ENCODE data around the gene STK32B.

The STK32B gene

DNA sequence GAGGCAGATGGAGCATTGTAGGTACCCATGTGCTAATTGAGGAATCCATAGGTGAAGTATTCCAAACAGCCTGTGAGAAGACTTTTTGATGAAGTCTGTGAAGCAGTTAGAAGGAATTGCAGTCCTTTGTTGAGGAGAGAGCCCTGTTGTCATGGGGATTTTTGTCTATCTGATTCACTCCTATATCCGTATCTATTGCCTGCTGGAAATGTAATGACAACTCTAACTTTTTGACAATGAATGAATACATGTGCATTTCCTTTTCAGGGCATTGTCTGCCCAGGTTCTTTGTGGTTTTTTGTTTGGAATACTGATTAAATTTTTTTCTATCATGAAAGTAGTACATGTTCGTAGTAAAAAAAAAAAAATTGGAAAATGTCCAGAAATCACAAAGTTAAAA, 31.1 kb downstream of the STK32B start:
- no peak for TF ChIP-seq NFIC (IDR thresholded peaks at IDR 0.05)
- TF ChIP-seq, protein P1, sequence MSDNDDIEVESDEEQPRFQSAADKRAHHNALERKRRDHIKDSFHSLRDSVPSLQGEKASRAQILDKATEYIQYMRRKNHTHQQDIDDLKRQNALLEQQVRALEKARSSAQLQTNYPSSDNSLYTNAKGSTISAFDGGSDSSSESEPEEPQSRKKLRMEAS (IDR thresholded peaks at IDR 0.05): no peak
- no peak for TF ChIP-seq ZBTB7A (IDR thresholded peaks at IDR 0.05; ENCODE audit: low read depth)
- TF ChIP-seq, protein P2, sequence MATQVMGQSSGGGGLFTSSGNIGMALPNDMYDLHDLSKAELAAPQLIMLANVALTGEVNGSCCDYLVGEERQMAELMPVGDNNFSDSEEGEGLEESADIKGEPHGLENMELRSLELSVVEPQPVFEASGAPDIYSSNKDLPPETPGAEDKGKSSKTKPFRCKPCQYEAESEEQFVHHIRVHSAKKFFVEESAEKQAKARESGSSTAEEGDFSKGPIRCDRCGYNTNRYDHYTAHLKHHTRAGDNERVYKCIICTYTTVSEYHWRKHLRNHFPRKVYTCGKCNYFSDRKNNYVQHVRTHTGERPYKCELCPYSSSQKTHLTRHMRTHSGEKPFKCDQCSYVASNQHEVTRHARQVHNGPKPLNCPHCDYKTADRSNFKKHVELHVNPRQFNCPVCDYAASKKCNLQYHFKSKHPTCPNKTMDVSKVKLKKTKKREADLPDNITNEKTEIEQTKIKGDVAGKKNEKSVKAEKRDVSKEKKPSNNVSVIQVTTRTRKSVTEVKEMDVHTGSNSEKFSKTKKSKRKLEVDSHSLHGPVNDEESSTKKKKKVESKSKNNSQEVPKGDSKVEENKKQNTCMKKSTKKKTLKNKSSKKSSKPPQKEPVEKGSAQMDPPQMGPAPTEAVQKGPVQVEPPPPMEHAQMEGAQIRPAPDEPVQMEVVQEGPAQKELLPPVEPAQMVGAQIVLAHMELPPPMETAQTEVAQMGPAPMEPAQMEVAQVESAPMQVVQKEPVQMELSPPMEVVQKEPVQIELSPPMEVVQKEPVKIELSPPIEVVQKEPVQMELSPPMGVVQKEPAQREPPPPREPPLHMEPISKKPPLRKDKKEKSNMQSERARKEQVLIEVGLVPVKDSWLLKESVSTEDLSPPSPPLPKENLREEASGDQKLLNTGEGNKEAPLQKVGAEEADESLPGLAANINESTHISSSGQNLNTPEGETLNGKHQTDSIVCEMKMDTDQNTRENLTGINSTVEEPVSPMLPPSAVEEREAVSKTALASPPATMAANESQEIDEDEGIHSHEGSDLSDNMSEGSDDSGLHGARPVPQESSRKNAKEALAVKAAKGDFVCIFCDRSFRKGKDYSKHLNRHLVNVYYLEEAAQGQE (IDR thresholded peaks at IDR 0.05; ENCODE audit: low read depth): no peak
- no peak for TF ChIP-seq TAF1 (IDR thresholded peaks at IDR 0.05; ENCODE audit: low read depth)
- TF ChIP-seq RAD21 (IDR thresholded peaks at IDR 0.05; ENCODE audit: low read depth): no peak
- TF ChIP-seq TCF12 (IDR thresholded peaks at IDR 0.05; ENCODE audit: low read depth): no peak
- TF ChIP-seq, protein P3, sequence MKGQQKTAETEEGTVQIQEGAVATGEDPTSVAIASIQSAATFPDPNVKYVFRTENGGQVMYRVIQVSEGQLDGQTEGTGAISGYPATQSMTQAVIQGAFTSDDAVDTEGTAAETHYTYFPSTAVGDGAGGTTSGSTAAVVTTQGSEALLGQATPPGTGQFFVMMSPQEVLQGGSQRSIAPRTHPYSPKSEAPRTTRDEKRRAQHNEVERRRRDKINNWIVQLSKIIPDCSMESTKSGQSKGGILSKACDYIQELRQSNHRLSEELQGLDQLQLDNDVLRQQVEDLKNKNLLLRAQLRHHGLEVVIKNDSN (IDR thresholded peaks at IDR 0.05): no peak
- no peak for TF ChIP-seq CREB1 (IDR thresholded peaks at IDR 0.05; ENCODE audit: low read depth)
- no peak for TF ChIP-seq CEBPB (IDR thresholded peaks at IDR 0.05)
- TF ChIP-seq EGR1 (IDR thresholded peaks at IDR 0.05): no peak

DNA sequence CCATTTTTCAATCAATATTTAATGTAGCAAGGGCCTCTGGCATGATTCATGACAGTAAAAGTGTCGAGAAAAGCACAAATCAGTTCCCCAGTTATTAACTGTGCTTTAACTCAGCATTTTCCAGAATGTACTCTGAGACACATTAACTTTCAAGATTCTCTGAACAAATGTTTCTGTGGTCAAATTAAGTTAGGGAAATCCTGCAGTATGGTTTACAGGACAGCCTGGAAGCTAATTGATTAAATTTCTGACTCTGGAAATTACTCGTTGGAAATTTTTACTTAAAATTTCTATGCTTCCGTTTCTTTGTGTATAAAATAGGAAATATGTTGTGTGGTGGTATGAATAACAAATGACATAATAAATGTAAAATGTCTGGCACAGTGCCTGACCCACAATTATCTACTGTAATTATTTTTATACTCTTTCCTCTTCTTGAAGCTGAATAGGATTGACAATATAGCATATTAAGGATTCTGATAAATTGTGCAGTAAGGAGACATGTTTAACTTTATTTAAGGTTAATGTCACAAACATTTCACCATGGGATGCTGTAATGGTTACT, 33.7 kb downstream of the STK32B start:
- TF ChIP-seq, protein P2 (IDR thresholded peaks at IDR 0.05; ENCODE audit: low read depth): no peak
- TF ChIP-seq NFIC (IDR thresholded peaks at IDR 0.05): no peak
- TF ChIP-seq, protein P1 (IDR thresholded peaks at IDR 0.05): no peak
- TF ChIP-seq, protein P3 (IDR thresholded peaks at IDR 0.05): no peak
- TF ChIP-seq EGR1 (IDR thresholded peaks at IDR 0.05): no peak
- no peak for TF ChIP-seq TCF12 (IDR thresholded peaks at IDR 0.05; ENCODE audit: low read depth)
- TF ChIP-seq FOXM1 (IDR thresholded peaks at IDR 0.05; ENCODE audit: borderline replicate concordance, low read depth): no peak
- no peak for TF ChIP-seq TAF1 (IDR thresholded peaks at IDR 0.05; ENCODE audit: low read depth)
- TF ChIP-seq YY1 (IDR thresholded peaks at IDR 0.05; ENCODE audit: low read depth): no peak
- no peak for TF ChIP-seq TEAD4 (IDR thresholded peaks at IDR 0.05)
- no peak for TF ChIP-seq EP300 (IDR thresholded peaks at IDR 0.05; ENCODE audit: borderline replicate concordance)
- TF ChIP-seq ZBTB7A (IDR thresholded peaks at IDR 0.05; ENCODE audit: low read depth): no peak
- no peak for TF ChIP-seq RAD21 (IDR thresholded peaks at IDR 0.05; ENCODE audit: low read depth)
- TF ChIP-seq CEBPB (IDR thresholded peaks at IDR 0.05): no peak

DNA sequence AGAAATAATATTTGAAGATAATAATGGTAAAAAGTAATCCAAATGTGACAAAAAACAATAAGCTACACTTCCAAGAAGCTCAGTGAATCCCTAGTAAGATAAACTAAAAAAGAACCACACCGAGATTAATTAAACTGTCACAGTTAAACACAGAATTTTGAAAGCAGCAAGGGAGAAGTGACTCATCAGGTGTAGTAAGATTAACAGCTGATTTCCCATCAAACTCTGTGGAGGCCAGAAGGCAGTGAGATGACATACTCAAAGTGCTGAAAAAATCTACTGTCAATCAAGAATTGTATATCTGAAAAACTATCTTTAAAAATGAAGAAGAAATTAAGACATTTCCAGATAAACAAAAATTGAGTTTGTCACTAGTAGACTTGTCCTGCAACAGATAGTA, 35.3 kb downstream of the STK32B start:
- no peak for TF ChIP-seq TEAD4 (IDR thresholded peaks at IDR 0.05)
- no peak for TF ChIP-seq CREB1 (IDR thresholded peaks at IDR 0.05; ENCODE audit: low read depth)
- TF ChIP-seq CEBPB (IDR thresholded peaks at IDR 0.05): no peak
- no peak for TF ChIP-seq EGR1 (IDR thresholded peaks at IDR 0.05)
- no peak for TF ChIP-seq ZBTB7A (IDR thresholded peaks at IDR 0.05; ENCODE audit: low read depth)
- TF ChIP-seq, protein P1 (IDR thresholded peaks at IDR 0.05): no peak
- TF ChIP-seq, protein P2 (IDR thresholded peaks at IDR 0.05; ENCODE audit: low read depth): no peak
- no peak for TF ChIP-seq YY1 (IDR thresholded peaks at IDR 0.05; ENCODE audit: low read depth)
- no peak for TF ChIP-seq RAD21 (IDR thresholded peaks at IDR 0.05; ENCODE audit: low read depth)
- no peak for TF ChIP-seq FOXM1 (IDR thresholded peaks at IDR 0.05; ENCODE audit: borderline replicate concordance, low read depth)
- TF ChIP-seq NFIC (IDR thresholded peaks at IDR 0.05): no peak
- no peak for TF ChIP-seq TAF1 (IDR thresholded peaks at IDR 0.05; ENCODE audit: low read depth)
- TF ChIP-seq TCF12 (IDR thresholded peaks at IDR 0.05; ENCODE audit: low read depth): no peak

DNA sequence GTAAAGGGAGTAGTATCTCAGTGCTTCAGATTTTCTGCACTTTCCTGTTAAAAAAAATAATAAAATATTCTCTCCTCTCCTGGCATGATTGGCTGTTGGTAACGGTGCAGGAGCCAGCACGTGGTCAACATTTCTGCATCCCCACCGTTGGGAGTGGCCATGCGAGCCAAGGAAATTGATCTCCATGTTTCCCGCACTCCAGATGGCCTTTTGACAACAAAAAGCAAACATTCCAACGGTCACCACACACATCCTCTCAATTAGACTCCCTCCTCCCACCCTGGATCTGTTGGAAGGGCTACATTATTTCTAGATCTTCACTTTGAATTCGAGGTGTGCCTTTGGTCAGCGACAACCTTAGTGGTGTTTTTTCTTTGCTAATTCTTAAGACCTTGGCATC, 45.0 kb downstream of the STK32B start:
- TF ChIP-seq EP300 (IDR thresholded peaks at IDR 0.05; ENCODE audit: borderline replicate concordance) (no peak), FOXM1 (IDR thresholded peaks at IDR 0.05; ENCODE audit: borderline replicate concordance, low read depth) (no peak), YY1 (IDR thresholded peaks at IDR 0.05; ENCODE audit: low read depth) (no peak), CEBPB (IDR thresholded peaks at IDR 0.05) (no peak), TCF12 (IDR thresholded peaks at IDR 0.05; ENCODE audit: low read depth) (no peak), NFIC (IDR thresholded peaks at IDR 0.05) (no peak), CREB1 (IDR thresholded peaks at IDR 0.05; ENCODE audit: low read depth) (no peak), TAF1 (IDR thresholded peaks at IDR 0.05; ENCODE audit: low read depth) (no peak), ZBTB7A (IDR thresholded peaks at IDR 0.05; ENCODE audit: low read depth) (no peak), EGR1 (IDR thresholded peaks at IDR 0.05) (no peak), TEAD4 (IDR thresholded peaks at IDR 0.05) (no peak)
- TF ChIP-seq, protein P1 (IDR thresholded peaks at IDR 0.05): no peak
- TF ChIP-seq, protein P2 (IDR thresholded peaks at IDR 0.05; ENCODE audit: low read depth): no peak
- TF ChIP-seq, protein P3 (IDR thresholded peaks at IDR 0.05): no peak

All from Ishikawa (cell line).